Psoas muscle (tissue), 8 donors: ENCODE measurements around the gene PRDX1. TPM values are rescaled to one million over a fixed set of nuclear protein-coding genes. Genes with fewer than 3 reads are reported as not detected.
A peak's percentile ranks its signal among the peaks of the same experiment; 100 is the strongest.

Experiments used
- ATAC-seq, 4 donors: fragments of 200-7000 bp; cut with Tn5 transposase; one replicate each; pipeline ENCODE4 v1.9.1; 2020; ENCODE audit warnings: moderate library complexity in 3 of 4, mild to moderate bottlenecking in 2 of 4
- DNase-seq, 2 donors: peaks; one replicate each; pipeline ENCODE4 v3.0.0-alpha.2; 2020
- H3K27ac ChIP-seq: fragments of 200-600 bp; one replicate; pipeline ENCODE4 v1.8.0; 2022
- H3K27me3 ChIP-seq, 3 donors: fragments of 200-600 bp in 1 of 3; one replicate each; pipeline versions ENCODE4 v1.6.1 to v1.8.0; 2013 to 2022; ENCODE audit warnings: low read length in 2 of 3, mild to moderate bottlenecking in 2 of 3, moderate library complexity in 1 of 3; ENCODE audit not compliant: insufficient read depth in 3 of 3
- H3K36me3 ChIP-seq, 2 donors: fragments of 200-600 bp in 1 of 2; one replicate each; pipeline versions ENCODE4 v1.6.1 to v1.8.0; 2013 to 2022; ENCODE audit warnings: low read depth in 1 of 2, mild to moderate bottlenecking in 1 of 2, moderate library complexity in 1 of 2; ENCODE audit not compliant: insufficient read depth in 1 of 2
- H3K4me1 ChIP-seq: fragments of 200-600 bp; one replicate; pipeline ENCODE4 v1.8.0; 2022
- H3K4me3 ChIP-seq: fragments of 200-600 bp; one replicate; pipeline ENCODE4 v1.8.0; 2022; ENCODE audit warnings: mild to moderate bottlenecking
- H3K9me3 ChIP-seq: fragments of 200-600 bp; one replicate; pipeline ENCODE4 v1.8.0; 2022
- WGBS, 3 donors: extraction: QIAGEN DNeasy Blood & Tissue Kit; methylation state at CpG; one replicate each; pipeline versions ENCODE4 v1.1.6 to v1.1.7; 2013; 5-methylcytosine and 5-hydroxymethylcytosine counted together
- intact Hi-C, 2 donors: fragments of 100-400 bp; cut with DNase I; formaldehyde crosslinking; loops; one replicate each; pipeline versions ENCODE4 v1.11.0 to v1.14.2; 2022
- polyA plus RNA-seq, 3 donors: library from polyadenylated mRNA; stranded (reverse); fragments of 200-250 nt; gene quantifications; one replicate each; pipeline ENCODE4 v1.2.3, GENCODE V29; 2013
- total RNA-seq, 4 donors: library from RNA; stranded (reverse); fragmentation: NEBNext Ultra II Directional in 2 of 4; extraction: Animal tissue kit (Norgen Biotek cat#: 25700) in 2 of 4; gene quantifications; one replicate each; pipeline versions ENCODE4 v1.2.1 to v1.2.4, GENCODE V29; 2021 to 2023
- TF ChIP-seq, protein P1 (sequence below): fragments of 200-600 bp; IDR thresholded peaks from one replicate; pipeline ENCODE4 v1.8.0; 2022; ENCODE audit warnings: antibody characterized with exemption
- donor health status: healthy with polysubstance abuse.
- donor health status: DM: no; HTN: no; CAD: no; lungs with moderate emphysema.
- donor health status: Bipolar disorder and iron deficiency.
- donor health status: healthy.
- donor health status: DM: yes; HTN: yes; CAD: no.
- donor health status: DM: no; HTN: no; CAD: no.
- donor health status: DM: no; HTN: no; CAD: no.
- donor health status: DM: yes; HTN: yes; CAD: no.

PRDX1 gene
- total and polyA plus RNA-seq, 7 donors, result 354 to 1,179 (median 524) TPM

GRCh38 chr1:45550401-45551351 lies 29.0 kb upstream of the PRDX1 start, which contains the start of gene AKR1A1:
Gene AKR1A1 (plus strand): TSS chr1:45550826. CDS start chr1:45561795, 10,969 bp downstream.
- peak; percentile 97 to 99 (median 98) for ATAC-seq
- H3K27ac ChIP-seq, result peak within 1 kb of the TSS; percentile 96
- peak; percentile 89 to 93 for DNase-seq
- intact Hi-C loops, result no loop called here
- H3K4me1 ChIP-seq, result peaks cover 12% of the 10 kb centered on the region
- 0 to 1% (median 0%) methylated on average over 40 to 47 of the region's 47 CpGs for WGBS, 3 donors
- peaks cover 0 to 30% of the 10 kb centered on the region in 2 donors for H3K36me3 ChIP-seq
- TF ChIP-seq, protein P1, sequence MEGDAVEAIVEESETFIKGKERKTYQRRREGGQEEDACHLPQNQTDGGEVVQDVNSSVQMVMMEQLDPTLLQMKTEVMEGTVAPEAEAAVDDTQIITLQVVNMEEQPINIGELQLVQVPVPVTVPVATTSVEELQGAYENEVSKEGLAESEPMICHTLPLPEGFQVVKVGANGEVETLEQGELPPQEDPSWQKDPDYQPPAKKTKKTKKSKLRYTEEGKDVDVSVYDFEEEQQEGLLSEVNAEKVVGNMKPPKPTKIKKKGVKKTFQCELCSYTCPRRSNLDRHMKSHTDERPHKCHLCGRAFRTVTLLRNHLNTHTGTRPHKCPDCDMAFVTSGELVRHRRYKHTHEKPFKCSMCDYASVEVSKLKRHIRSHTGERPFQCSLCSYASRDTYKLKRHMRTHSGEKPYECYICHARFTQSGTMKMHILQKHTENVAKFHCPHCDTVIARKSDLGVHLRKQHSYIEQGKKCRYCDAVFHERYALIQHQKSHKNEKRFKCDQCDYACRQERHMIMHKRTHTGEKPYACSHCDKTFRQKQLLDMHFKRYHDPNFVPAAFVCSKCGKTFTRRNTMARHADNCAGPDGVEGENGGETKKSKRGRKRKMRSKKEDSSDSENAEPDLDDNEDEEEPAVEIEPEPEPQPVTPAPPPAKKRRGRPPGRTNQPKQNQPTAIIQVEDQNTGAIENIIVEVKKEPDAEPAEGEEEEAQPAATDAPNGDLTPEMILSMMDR, result no peak
- H3K9me3 ChIP-seq, result no peaks in the 10 kb centered on the region
- no peaks in the 10 kb centered on the region for H3K27me3 ChIP-seq
- peak within 1 kb of the TSS; percentile 92 for H3K4me3 ChIP-seq

- Histone ChIP-seq H3K4me3 (no peak overlapping the region), H3K36me3 (no peaks in the 10 kb centered on the region), H3K27ac (peak overlapping the region; percentile 36), H3K4me1 (no peaks in the 10 kb centered on the region), H3K27me3 (no peaks in the 10 kb centered on the region), H3K9me3 (no peaks in the 10 kb centered on the region)
- TF ChIP-seq, protein P1, result no peak
- 69 to 82% (median 73%) methylated on average over 7 of the region's 7 CpGs for WGBS, 3 donors
- intact Hi-C loops, result no loop called here
- peak in 2 of 4 donors; percentile 46 to 53 for ATAC-seq
- DNase-seq, result no peak
These were observed 24.0 kb upstream of the PRDX1 start for GRCh38 chr1:45545553-45546310.

GRCh38 chr1:45545019-45545493 lies 23.4 kb upstream of the PRDX1 start:
- H3K9me3 ChIP-seq, result no peaks in the 10 kb centered on the region
- no peaks in the 10 kb centered on the region for H3K36me3 ChIP-seq
- H3K27me3 ChIP-seq, result no peaks in the 10 kb centered on the region
- DNase-seq, result no peak
- TF ChIP-seq, protein P1, result no peak
- H3K4me1 ChIP-seq, result no peaks in the 10 kb centered on the region
- intact Hi-C loops, result no loop called here
- no peak overlapping the region for H3K4me3 ChIP-seq
- WGBS, 3 donors, result 56 to 67% (median 66%) methylated on average over 6 of the region's 6 CpGs
- no peak for ATAC-seq
- peak overlapping the region; percentile 36 for H3K27ac ChIP-seq

DNA sequence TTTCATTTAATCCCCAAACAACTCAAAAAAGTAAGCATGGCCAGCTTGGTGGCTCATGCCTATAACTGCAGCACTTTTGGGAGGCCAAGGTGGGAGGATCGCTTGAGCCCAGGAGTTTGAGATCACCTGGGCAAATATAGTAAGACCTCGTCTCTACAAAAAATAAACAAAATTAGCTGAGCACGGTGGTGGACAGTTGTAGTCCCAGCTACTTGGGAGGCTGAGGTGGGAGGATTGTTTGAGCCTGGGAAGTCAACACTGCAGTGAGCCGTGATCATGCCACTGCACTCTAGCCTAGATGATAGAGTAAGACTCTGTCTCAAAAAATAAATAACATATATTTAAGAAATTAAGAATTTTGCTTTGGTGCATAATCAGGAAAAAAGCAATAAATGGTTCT lies 22.8 kb upstream of the PRDX1 start:
- TF ChIP-seq, protein P1, result no peak
- no peak for DNase-seq
- no peak overlapping the region for H3K4me3 ChIP-seq
- no peaks in the 10 kb centered on the region for H3K4me1 ChIP-seq
- no peak overlapping the region for H3K27ac ChIP-seq
- ATAC-seq, result no peak
- no peaks in the 10 kb centered on the region for H3K9me3 ChIP-seq
- intact Hi-C loops, result no loop called here
- WGBS, 3 donors, result 88 to 92% (median 90%) methylated on average over 4 of the region's 4 CpGs
- no peaks in the 10 kb centered on the region for H3K36me3 ChIP-seq
- no peaks in the 10 kb centered on the region for H3K27me3 ChIP-seq
